H9 (cell line): ENCODE measurements around the gene SOWAHB. TPM values are rescaled to one million over a fixed set of nuclear protein-coding genes. Genes with fewer than 3 reads are reported as not detected.

ENCODE experiments used
- DNase-seq: peaks from one replicate; pipeline ENCODE4 v3.0.0-alpha.2; 2017
- H2AFZ ChIP-seq: one replicate; pipeline ENCODE4 v1.6.1; 2013; ENCODE audit warnings: mild to moderate bottlenecking, low read length, control low read depth, moderate library complexity
- H2AK5ac ChIP-seq: 2 replicates; pipeline ENCODE4 v1.6.1; 2013; ENCODE audit warnings: low read length, control low read depth, mixed read lengths; ENCODE audit not compliant: insufficient read length
- H2BK120ac ChIP-seq: one replicate; pipeline ENCODE4 v1.6.1; 2013; ENCODE audit warnings: low read depth, mild to moderate bottlenecking, low read length, control low read depth, inconsistent platforms; ENCODE audit not compliant: poor library complexity, severe bottlenecking
- H2BK12ac ChIP-seq: 2 replicates; pipeline ENCODE4 v1.6.1; 2013; ENCODE audit warnings: low read length, control low read depth, mixed read lengths, low read depth; ENCODE audit not compliant: insufficient read length
- H2BK15ac ChIP-seq: 2 replicates; pipeline ENCODE4 v1.6.1; 2013; ENCODE audit warnings: low read depth, low read length, control low read depth
- H2BK20ac ChIP-seq: one replicate; pipeline ENCODE4 v1.6.1; 2013; ENCODE audit warnings: low read depth, mild to moderate bottlenecking, low read length, control low read depth, inconsistent platforms; ENCODE audit not compliant: poor library complexity, severe bottlenecking
- H2BK5ac ChIP-seq: 2 replicates; pipeline ENCODE4 v1.6.1; 2013; ENCODE audit warnings: low read length, control low read depth, mixed read lengths; ENCODE audit not compliant: insufficient read length
- H3K14ac ChIP-seq: 2 replicates; pipeline ENCODE4 v1.6.1; 2013; ENCODE audit warnings: low read length, control low read depth; ENCODE audit not compliant: insufficient read depth
- H3K18ac ChIP-seq: 2 replicates; pipeline ENCODE4 v1.6.1; 2013; ENCODE audit warnings: low read depth, mild to moderate bottlenecking, mixed read lengths, low read length, control low read depth; ENCODE audit not compliant: insufficient read length
- H3K23ac ChIP-seq: 2 replicates; pipeline ENCODE4 v1.6.1; 2013; ENCODE audit warnings: low read length, control low read depth, mixed read lengths, low read depth; ENCODE audit not compliant: insufficient read length
- H3K23me2 ChIP-seq: 2 replicates; pipeline ENCODE4 v1.6.1; 2013; ENCODE audit warnings: low read depth, mild to moderate bottlenecking, mixed read lengths, low read length, control low read depth; ENCODE audit not compliant: insufficient read length, poor library complexity, severe bottlenecking
- H3K27ac ChIP-seq: 2 replicates; pipeline ENCODE4 v1.5.1; 2013; ENCODE audit warnings: low read length, control low read depth, mixed read lengths, low read depth; ENCODE audit not compliant: insufficient read length
- H3K27me3 ChIP-seq: 2 replicates; pipeline ENCODE4 v1.6.1; 2013; ENCODE audit warnings: low read length, control low read depth, inconsistent platforms; ENCODE audit not compliant: insufficient read depth
- H3K4ac ChIP-seq: 2 replicates; pipeline ENCODE4 v1.6.1; 2013; ENCODE audit warnings: low read depth, mild to moderate bottlenecking, control low read depth, inconsistent platforms, low read length, moderate library complexity
- H3K4me1 ChIP-seq: 2 replicates; pipeline ENCODE4 v1.6.1; 2013; ENCODE audit warnings: low read length, control low read depth, inconsistent platforms; ENCODE audit not compliant: insufficient read depth
- H3K4me2 ChIP-seq: 2 replicates; pipeline ENCODE4 v1.6.1; 2013; ENCODE audit warnings: low read length, control low read depth, mixed read lengths; ENCODE audit not compliant: insufficient read length, insufficient read depth
- H3K56ac ChIP-seq: 2 replicates; pipeline ENCODE4 v1.6.1; 2013; ENCODE audit warnings: low read depth, mild to moderate bottlenecking, mixed read lengths, low read length, control low read depth; ENCODE audit not compliant: insufficient read length
- H3K79me1 ChIP-seq: 2 replicates; pipeline ENCODE4 v1.6.1; 2013; ENCODE audit warnings: low read depth, mild to moderate bottlenecking, moderate library complexity, low read length, control low read depth, inconsistent platforms; ENCODE audit not compliant: insufficient read depth, poor library complexity, severe bottlenecking
- H3K79me2 ChIP-seq: 2 replicates; pipeline ENCODE4 v1.6.1; 2013; ENCODE audit warnings: low read length, control low read depth, inconsistent platforms; ENCODE audit not compliant: insufficient read depth
- H3K9ac ChIP-seq: 2 replicates; pipeline ENCODE4 v1.6.1; 2013; ENCODE audit warnings: low read length, control low read depth, mixed read lengths; ENCODE audit not compliant: insufficient read length; ENCODE audit errors: extremely low read depth
- H3K9me3 ChIP-seq: one replicate; pipeline ENCODE4 v1.6.1; 2013; ENCODE audit warnings: low read depth, low read length, inconsistent platforms; ENCODE audit not compliant: control insufficient read depth
- H3T11ph ChIP-seq: one replicate; pipeline ENCODE4 v1.6.1; 2013; ENCODE audit warnings: mild to moderate bottlenecking, low read length, control low read depth, inconsistent platforms
- H4K20me1 ChIP-seq: one replicate; pipeline ENCODE4 v1.6.1; 2013; ENCODE audit not compliant: control insufficient read depth, insufficient read length, insufficient read depth
- H4K5ac ChIP-seq: 2 replicates; pipeline ENCODE4 v1.6.1; 2013; ENCODE audit warnings: low read depth, mild to moderate bottlenecking, mixed read lengths, low read length, control low read depth; ENCODE audit not compliant: insufficient read length
- H4K8ac ChIP-seq: replicated peaks from 2 replicates; pipeline ENCODE4 v1.6.1; 2013; ENCODE audit warnings: low read length, control low read depth, mixed read lengths, low read depth; ENCODE audit not compliant: insufficient read length
- H4K91ac ChIP-seq: 2 replicates; pipeline ENCODE4 v1.6.1; 2013; ENCODE audit warnings: low read depth, mild to moderate bottlenecking, moderate library complexity, mixed read lengths, low read length, control low read depth; ENCODE audit not compliant: insufficient read length
- H3K27ac Mint-ChIP-seq, 3 experiments: 2 replicates in 2 of 3; 3 replicates in 1 of 3; pipeline ENCODE4 v1.8.0; 2020 to 2021; ENCODE audit warnings: mixed read lengths in 3 of 3, mild to moderate bottlenecking in 1 of 3, moderate library complexity in 1 of 3
- H3K27me3 Mint-ChIP-seq: 2 replicates; pipeline ENCODE4 v1.8.0; 2021; ENCODE audit warnings: low read depth, mild to moderate bottlenecking, moderate library complexity, mixed read lengths
- H3K36me3 Mint-ChIP-seq, 3 experiments: 2 replicates in 2 of 3; 3 replicates in 1 of 3; pipeline ENCODE4 v1.8.0; 2020 to 2021; ENCODE audit warnings: low read depth in 3 of 3, mixed read lengths in 3 of 3; ENCODE audit not compliant: insufficient read depth in 1 of 3
- H3K4me1 Mint-ChIP-seq, 2 experiments: 2 replicates each; pipeline ENCODE4 v1.8.0; 2020; ENCODE audit warnings: mixed read lengths in 2 of 2
- H3K4me3 Mint-ChIP-seq, 2 experiments: 2 replicates in 1 of 2; 3 replicates in 1 of 2; pipeline ENCODE4 v1.8.0; 2020 to 2021; ENCODE audit warnings: mild to moderate bottlenecking in 2 of 2, mixed read lengths in 2 of 2, moderate library complexity in 1 of 2
- H3K9me3 Mint-ChIP-seq, 2 experiments: 2 replicates in 1 of 2; 3 replicates in 1 of 2; pipeline ENCODE4 v1.8.0; 2020; ENCODE audit warnings: mild to moderate bottlenecking in 2 of 2, mixed read lengths in 2 of 2, moderate library complexity in 1 of 2
- WGBS: extraction: QIAGEN DNeasy Blood & Tissue Kit; methylation state at CpG from one replicate; pipeline ENCODE4 v1.1.7; 2013; ENCODE audit warnings: missing lambda C conversion rate, low lambda C conversion rate, mixed read lengths; ENCODE audit not compliant: insufficient read length; ENCODE audit errors: extremely low coverage; 5-methylcytosine and 5-hydroxymethylcytosine counted together
- total RNA-seq: library from RNA; stranded (reverse); gene quantifications from 2 replicates; pipeline ENCODE4 v1.2.1, GENCODE V29; 2021
- TF ChIP-seq, protein P1 (sequence below): fragments of 200-600 bp; sonication (generic); conservative IDR thresholded peaks from 3 replicates; pipeline ENCODE4 v1.8.0; 2021; ENCODE audit warnings: antibody characterized with exemption, mild to moderate bottlenecking

Gene SOWAHB
- total RNA-seq, 1 experiment from 2014 or later: 0.26 TPM

DNA sequence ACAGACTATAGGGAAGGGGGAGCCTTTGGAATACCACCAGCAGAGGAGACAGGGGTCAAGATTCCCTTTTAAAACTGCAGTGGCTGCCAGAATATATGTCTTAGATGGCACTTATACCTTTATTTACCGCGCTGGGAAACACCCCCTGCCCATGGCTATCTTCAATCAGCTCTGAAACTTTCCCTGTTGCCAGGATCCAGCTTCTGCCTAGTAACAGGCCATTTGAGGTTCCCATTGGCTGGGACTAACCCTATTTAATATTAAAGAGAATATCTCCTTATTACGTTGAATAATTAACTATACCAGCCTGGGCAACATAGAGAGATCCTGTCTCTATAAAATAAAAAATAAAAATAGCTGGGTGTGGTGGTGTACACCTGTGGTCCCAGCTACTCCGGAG is 23.8 kb downstream of the SOWAHB start:
- Histone ChIP-seq H3K9me3 (no peaks in the 10 kb centered on the region), H4K91ac (no peak overlapping the region), H4K20me1 (no peaks in the 10 kb centered on the region), H3K14ac (no peak overlapping the region), H2BK15ac (no peak overlapping the region), H2BK120ac (no peak overlapping the region), H3T11ph (no peak overlapping the region), H3K79me2 (no peaks in the 10 kb centered on the region), H3K79me1 (no peaks in the 10 kb centered on the region), H2BK5ac (no peak overlapping the region), H3K4ac (no peak overlapping the region), H3K18ac (no peak overlapping the region), H3K56ac (no peak overlapping the region), H2AFZ (no peak overlapping the region), H3K4me2 (no peak overlapping the region), H3K9ac (no peak overlapping the region), H2BK12ac (no peak overlapping the region), H4K5ac (no peak overlapping the region), H3K27me3 (no peaks in the 10 kb centered on the region), H2BK20ac (no peak overlapping the region), H2AK5ac (no peak overlapping the region), H3K23ac (no peak overlapping the region), H3K23me2 (no peaks in the 10 kb centered on the region), H3K27ac (no peak overlapping the region), H3K4me1 (no peaks in the 10 kb centered on the region; the same call in 1 of the 2 replicates), H4K8ac (no peak overlapping the region)
- peaks cover 0 to 2% of the 10 kb centered on the region in 2 experiments; a peak in 2 of 5 replicates for H3K9me3 Mint-ChIP-seq
- peaks cover 11 to 14% of the 10 kb centered on the region in 2 experiments for H3K4me1 Mint-ChIP-seq
- no CpG with 5 or more reads among the region's 4 CpGs for WGBS
- TF ChIP-seq, protein P1, sequence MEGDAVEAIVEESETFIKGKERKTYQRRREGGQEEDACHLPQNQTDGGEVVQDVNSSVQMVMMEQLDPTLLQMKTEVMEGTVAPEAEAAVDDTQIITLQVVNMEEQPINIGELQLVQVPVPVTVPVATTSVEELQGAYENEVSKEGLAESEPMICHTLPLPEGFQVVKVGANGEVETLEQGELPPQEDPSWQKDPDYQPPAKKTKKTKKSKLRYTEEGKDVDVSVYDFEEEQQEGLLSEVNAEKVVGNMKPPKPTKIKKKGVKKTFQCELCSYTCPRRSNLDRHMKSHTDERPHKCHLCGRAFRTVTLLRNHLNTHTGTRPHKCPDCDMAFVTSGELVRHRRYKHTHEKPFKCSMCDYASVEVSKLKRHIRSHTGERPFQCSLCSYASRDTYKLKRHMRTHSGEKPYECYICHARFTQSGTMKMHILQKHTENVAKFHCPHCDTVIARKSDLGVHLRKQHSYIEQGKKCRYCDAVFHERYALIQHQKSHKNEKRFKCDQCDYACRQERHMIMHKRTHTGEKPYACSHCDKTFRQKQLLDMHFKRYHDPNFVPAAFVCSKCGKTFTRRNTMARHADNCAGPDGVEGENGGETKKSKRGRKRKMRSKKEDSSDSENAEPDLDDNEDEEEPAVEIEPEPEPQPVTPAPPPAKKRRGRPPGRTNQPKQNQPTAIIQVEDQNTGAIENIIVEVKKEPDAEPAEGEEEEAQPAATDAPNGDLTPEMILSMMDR: no peak
- no peaks in the 10 kb centered on the region for H3K36me3 Mint-ChIP-seq
- H3K27ac Mint-ChIP-seq: peak overlapping the region in 1 of 3 experiments; percentile 96; a peak in 1 of 7 replicates
- no peaks in the 10 kb centered on the region for H3K27me3 Mint-ChIP-seq
- no peak for DNase-seq
- H3K4me3 Mint-ChIP-seq: no peak overlapping the region
